Globus pallidus (tissue), 1 donor: Measurements from ENCODE around the gene POLD4.

ENCODE experiments used
- DNase-seq: peaks from one replicate; pipeline ENCODE4 v3.0.0-alpha.2; 2015; ENCODE audit warnings: low spot score

POLD4 gene

DNA sequence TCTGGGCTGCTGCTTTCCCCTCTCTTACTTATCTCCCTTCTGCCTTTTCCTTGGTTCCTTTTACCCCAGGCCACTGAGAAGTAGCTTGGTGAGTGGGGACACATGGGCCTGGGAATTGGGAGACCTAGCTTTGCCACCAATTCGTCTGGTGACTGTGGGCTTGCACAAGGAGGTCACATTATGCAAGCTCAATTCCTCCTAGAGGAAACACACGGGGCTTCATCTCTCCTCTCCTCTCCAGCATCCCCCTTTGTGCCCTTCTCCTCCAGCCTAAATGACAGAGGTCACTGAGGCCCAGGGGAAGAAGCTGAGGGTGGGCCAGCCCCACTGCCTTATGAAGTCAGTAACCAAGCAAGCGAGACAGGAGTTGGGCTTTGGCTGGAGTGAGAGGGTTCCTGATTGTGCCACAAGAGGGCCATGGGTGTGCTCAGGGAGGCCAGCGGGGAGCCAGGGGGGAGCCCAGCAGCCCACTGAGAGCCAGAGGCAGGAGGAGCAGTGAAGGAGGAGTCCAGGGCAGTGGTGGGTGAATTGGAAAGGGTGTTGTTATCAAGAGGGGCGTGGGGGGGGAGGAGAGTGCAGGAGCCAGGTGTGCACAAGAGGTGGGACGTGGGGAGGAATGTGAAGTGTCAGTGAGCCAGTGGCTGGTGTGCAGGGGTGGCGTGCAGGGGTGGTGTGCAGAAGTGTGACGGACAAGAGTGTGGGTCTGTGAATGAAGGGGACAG is 18.0 kb upstream of the POLD4 start:
- DNase-seq, result no peak

DNA sequence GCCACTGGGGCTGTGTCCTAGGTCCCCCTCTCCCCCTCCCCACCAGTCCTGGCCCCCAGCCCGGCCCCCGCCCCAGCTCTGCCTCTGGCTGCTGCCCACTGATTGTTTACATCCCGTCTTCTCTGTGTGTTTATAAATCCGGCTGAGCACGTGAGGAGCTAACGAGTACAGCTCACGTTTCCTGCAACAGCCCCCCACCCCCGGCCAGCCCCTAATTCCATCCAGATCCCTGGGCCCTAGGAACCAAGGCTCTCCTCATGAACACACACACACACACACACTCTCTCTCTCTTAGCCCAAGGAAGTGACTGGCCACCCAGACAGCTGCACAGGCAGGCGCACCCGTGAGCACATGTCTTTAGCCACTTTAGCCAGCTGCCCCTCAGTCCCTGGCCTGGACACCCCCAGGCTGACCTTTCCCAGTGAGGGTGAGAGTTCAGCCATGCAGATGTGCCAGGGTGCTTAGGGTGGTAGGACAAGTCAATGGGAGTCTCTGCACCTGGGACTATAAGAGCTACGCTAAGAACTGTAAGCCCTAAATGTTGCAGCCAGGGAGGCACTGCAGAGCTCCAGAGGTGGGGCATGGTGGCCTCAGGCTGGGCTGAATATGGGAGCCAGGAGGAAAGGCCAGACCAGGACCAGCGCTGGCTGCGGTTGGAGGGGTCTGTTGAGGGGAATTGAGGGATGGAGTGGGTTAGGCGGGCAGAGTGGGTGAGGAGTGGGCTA is 17.2 kb upstream of the POLD4 start:
- no peak for DNase-seq

DNA sequence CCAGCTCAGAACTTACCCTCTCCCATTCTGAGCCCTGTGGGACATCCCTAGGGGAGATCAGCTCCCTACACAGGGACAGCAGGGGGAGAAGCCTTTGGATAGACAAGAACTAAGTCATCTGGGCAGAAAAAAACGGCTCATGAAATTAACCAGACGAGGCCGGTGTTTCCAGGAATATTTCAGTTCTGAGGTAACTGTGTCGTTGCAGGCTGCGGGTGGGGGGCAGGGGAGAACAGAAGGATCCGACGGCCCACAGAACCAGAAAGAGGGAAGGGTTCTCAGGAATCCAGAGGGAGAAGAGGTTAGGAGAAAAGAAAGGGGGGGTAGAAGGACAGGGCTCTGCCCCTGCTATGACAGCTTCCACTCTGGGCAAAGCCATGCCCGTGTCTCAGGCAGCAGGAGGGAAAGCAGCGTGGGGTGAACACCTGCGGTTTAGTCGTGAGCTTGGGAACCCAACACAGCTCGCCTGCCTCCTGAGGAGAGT is 16.5 kb upstream of the POLD4 start:
- no peak for DNase-seq

DNA sequence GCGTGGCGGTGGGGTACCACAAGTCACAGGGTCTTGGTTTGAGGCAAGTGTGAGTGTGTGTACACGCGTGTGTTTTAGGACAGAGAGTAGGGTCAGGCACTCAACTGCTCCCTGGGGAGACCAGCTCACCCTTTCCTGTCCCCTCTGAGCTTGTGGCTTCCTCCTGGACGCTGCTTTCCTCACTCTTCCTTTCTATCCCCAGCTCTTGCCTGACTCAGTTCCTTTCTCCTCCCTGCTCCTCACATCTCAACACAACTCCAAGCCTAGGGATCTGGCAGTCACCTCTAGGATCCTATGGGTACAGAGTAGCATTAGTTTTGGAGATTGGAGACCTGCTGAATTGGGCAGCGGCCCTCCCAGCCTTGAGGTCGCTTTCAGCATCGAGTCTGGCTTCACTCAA is 15.9 kb upstream of the POLD4 start:
- DNase-seq, result no peak

DNA sequence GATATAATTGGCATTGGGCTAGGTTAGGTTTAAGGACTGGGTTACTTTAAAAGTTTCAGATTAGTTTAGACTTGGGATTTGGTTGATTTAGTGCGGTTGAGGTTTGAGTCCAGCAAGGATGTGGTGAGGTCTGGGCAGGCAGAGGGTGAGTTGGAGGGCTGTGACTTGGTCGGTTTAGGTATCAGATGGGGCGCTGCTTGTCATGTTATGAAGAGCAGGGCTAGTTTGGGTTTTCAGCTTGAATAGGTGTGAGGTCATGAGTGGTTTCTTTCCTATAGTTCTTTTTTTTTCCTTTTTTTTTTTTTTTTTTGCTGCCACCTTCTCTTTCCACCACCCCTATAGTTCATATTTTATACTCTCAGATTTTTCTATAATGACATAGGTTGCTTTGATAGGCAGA is 15.3 kb upstream of the POLD4 start:
- no peak for DNase-seq

DNA sequence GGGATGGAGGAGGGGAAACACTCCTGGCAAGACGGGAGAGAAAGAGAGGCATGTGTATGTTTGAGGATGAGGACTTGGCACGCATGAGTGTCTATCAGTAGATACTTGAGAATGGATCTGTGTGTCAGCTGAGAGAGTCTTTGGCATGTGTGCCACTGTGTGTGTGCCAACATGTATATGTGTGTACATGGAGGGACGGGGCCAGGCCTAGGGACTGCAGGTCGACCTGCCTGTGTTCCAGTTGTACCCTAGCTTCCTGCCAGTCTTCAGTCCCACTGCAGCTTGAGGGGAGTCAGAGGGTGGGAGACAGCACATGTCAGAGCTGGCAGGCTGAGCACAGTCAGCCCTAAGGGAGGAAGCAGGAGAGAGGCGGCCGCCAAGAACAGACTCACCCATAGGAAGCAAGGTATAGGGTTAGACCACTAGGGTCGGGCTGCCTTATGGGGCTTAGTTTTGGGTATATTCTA is 14.4 kb upstream of the POLD4 start:
- DNase-seq, result no peak

DNA sequence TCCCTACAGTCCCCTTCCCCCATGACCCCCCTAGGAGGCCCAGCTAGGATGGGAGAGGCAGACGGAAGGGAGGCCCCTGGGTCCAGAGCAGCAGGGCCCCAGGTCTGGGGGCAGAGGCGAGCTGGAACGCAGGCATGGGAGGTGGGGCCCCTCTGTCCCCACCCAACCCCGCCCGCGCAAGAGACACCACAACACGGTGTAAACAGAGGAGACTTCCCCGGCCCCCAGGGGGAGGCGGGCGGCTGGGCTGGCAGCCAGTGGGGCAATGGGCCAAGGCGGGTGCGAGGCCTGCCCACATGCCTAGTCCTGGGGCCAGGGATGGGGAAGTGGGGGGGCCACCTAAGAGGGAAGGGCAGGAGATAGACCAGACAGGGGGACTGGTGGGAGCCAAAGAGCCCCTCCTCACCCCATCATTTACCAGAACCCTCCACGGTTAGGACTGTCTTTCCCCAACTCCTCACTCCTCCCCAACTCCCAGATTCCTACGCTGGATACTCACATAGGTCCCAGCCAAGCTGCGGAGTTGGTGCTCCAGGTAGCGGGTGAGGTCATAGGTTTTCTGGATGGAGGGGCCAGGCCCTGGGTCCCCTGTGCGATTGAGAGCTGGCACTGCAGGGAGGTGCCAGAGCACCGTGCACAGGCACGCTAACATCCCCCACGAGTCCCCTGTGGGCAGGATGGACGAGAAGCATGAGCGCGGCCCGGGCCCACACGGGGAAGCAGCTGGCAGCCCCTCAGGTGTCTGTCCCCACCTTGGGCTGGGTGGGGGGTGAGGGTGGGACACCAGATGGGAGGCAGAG is 13.8 kb upstream of the POLD4 start:
- no peak for DNase-seq

DNA sequence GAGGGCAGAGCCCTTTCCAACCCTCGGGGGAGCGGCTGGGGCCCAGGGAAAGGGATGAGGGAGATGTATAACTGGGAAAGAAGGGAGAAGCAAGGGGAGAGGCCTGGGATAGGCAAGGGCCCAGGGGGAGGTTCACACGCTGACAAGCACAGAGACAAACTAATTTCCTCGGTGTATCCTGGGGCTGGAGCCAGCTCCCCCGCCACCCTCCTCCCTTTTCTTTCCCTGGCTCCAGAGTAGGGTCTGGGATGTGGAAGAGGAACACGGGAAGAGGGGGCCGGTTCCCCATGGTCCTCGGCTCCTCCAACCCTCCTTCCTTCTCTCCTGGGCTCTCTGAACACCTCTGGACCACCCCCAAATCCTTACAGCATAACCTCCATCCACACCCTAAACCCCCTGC is 13.2 kb upstream of the POLD4 start:
- no peak for DNase-seq

DNA sequence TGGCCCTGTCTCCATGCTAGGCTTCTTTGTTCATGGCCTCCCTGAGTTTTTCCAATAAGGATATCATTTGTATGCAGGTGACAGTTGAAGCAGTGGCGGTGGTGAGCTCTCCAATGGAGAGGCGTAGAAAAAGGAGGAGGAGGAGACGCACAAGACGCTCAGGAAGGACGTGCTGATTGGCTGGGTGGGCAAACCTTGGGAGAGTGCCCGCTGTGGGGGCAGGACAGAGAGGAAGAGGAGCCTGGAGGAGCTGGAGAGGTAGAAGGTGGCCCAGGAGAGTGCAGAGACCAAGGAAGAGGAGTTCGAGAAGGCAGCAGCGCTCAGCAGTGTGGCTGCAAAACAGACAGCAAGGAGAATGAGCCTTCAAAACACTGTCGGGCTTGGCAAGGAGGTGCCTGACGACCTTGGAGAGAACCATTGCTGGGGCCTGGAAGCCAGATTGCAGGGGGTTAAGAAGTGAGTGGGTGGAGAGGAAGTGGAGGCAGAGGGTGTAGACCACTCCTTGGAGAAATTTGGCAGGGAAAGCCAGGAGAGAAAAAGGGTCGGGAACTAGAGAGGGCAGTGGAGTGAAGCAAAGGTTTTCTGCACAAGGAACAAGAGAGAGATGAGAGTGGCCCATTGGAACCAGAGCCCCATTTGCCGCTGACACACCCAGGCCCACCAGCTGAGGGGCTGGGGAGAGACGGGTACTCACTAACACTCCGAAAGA is 12.5 kb upstream of the POLD4 start:
- no peak for DNase-seq

DNA sequence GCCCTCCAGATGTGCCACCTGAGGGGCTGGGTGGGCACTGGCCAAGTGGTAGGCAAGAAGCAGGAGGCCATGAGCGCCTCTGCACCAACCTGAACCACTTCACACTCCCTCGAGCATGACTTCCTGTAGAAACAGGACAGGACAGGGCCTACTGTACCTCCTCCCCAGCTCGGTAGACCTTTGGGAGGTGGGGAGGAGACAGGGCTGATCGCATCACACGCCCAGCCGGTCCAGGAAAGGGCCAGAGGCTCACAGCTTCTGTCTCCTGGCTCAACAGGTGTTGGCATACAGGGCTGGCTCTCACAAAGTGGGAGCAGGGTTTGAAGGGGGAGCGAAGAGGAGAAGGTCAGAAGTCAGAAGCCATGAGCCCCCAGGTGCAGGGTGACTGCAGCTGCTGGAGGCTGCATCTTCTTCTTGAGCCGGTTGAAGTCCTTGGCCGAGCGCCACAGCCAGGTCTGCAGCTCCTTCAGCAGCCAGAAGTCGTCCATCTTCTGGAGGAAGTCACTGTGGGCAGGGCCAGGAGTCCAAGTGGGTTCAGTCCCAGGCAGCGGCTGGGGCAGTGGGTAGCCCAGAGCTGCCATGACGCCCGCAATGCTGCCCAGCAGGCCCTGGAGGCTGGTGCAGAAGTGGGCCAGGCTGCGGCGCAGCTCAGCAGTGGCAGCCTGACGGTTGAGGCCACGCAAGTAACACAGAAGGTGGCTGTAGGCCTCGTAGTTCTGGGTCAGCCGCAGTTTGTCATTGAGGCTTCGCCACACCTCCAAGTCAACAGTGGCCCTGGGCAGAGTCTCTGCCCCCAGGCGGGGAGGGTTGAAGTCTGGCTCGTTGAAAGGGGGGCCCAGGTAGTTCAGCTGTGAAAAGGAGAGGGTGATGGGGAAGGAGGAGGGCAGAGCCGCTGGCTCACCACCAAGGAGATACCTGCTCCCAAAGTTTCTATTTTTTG is 11.7 kb upstream of the POLD4 start:
- no peak for DNase-seq

DNA sequence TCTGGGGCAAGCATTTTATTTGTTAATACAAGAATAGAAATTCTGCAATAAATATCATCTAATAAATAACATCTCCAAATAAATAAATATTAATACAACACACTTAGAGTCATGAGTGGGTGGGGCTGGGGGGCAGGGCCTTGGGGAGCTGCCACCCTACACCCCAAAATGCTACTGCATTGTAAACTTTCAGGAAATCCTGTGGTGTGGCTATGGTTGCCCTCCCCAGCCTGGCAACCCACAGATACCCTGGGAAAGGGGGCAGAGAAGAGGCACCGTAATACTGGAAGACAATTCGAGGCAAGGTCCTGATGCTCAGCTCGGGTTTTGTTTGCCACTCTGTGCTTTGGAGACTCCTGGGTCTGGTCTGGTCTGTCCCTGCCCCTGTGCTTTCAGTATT is 10.8 kb upstream of the POLD4 start:
- no peak for DNase-seq

DNA sequence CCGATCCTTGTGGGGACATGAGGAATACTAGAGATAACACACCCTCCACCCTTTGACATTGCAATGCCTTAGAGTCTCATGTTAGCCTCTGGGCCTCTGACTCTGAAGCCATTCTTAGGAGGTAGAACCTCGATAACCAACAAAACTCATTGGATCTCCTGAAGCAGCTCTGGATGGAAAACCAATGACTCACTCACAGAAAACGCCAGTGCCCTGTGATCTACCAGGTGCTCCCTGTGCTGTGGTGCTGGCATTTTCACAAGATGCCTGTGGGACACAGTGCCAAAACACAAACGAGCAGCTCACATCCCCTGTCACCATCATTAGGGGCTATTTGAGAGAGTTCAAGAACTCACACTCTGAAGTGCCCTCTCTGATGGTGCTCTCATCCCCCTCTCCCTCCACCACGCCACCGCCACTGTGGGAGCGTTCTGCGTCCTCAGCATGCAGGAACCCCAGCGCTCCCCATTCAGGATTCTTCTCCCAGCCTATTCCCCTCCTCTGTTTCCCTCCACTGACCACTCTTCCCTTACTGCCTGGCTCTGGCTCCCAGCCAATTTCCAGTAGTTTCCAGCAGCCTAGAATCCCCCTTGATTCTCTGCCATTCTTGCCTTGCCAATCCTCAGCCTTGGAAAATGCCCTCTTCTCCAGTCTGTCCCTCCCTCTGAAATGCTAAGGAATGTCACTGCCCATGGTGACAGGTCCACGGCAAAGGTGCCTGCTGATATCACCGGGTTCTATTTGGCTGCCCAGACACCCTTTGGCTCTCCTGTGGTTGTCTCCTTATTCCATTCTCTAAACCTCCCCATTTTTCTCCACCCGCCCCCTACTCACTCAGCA is 4.7 kb upstream of the POLD4 start:
- DNase-seq, result no peak

DNA sequence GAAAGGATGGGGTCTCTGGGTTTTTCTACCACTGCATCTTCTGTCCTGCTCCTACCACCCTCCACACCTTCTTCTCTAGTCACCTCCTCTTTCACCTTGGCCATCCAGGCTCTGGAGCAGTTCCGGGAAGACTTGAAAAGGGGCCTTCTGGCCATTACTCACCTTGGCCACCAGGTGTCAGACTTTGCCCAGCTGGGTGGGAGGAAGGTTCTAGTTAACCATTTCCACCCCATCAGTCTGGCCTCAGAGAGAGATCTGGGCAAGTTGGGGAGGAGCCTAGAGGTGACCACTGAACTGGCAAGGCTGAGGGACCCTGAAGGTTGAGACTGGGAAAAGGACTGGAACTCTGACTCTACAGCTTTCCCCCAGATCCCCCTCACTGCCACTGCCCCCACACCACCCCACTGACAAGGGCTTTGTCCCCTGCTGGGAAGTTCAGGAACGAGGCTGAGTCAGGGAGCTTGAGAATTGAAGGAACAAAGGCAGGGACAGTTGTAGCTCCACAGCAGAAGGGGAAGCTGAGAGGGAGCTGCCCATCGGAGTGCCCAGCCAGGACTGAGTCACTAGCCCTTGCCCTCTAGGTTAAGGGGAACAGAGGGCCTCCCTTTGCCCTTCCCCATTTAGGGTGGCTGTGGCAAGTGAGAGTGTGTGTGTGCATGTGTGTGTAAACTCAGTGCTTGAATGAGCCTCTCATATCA is 3.7 kb upstream of the POLD4 start:
- no peak for DNase-seq

DNA sequence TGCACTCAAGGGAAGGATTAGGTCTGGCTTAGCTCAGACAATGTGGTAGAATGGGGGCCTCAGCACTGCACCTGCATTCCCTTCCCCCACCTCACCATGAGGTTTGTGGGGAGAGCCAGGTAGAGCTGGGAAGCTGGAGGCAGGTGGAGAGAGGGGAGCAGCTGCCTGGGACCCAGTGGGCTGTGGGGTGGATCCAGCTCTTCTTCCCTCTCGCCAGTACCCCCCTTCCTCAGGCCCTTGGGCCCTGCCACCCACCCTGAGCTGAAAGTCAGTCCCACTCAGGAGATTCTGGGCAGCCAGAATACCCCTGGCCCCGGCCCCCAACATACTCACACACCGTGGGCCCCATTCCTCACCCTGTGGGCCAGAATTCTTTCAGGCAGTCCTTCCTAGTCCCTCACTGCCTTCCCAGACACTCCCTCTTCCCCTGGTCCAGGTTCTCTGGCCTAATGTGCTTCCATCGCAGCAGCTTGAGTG is 3.1 kb upstream of the POLD4 start:
- DNase-seq, result no peak

DNA sequence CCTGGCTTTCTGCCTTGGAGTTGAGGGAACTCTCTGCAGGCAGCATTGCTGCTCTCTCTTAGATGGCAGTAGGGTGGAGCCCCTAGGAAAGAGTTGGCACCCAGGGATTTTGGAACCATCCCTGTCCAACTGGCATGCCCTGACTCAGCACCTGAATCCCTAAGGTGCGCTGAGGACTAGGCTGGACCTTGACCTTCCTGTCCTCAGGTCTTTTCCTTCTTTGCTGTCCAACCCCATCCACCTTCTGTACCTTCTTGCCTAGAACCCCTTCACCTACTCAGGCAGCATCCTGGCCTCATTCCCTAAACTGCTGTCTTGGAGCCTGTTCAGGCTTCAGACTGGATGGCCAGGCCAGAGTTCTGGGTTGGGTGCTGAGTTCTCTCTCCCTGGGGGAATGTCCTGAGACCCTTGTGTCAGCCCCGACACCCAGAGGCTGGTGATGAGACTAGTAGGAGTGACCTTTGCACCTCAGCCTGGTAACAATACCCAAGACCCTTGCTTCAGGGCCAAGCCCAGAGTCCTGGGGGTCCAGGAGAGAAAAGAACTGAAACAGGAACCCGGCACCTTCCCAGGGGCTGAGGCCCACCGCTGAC is 2.5 kb upstream of the POLD4 start:
- DNase-seq, result no peak

DNA sequence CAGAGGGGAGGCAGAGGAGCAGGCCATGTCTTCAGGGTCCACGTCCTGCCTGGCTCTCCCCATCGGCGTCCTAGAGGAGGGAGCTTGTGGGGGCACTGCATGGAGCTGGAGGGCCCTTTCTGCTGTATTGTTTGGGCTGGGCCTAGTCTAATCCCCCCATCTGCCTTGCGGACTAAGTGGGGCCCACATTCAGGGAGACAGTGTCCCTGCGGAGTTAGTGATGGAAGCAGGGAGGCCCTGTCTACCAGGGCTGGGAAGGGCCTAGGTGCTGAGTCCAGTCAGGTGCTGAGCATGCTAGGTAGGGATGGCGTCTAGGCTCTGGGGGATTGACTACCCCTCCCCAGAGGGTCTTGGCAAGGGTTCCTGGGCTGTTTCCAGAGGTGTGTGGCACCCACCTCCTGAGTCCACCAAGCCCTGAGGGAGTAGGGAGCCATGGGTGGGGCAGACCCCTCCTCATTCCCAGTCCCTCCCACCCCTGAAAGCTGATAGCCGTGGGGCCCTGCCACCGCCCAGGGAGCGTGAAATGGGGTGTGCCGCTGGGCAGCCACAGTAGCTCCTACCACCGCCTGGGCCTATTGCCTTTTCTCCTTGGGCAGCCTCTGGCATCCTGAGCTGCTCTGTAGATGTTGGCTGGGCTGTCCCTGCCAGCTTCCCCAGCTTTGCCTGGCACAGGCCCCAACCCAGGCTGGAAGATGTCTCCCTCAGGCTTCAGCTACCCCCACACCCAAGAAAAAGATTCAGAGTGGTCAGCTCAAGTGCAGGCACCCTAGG is 1.9 kb upstream of the POLD4 start:
- no peak for DNase-seq

DNA sequence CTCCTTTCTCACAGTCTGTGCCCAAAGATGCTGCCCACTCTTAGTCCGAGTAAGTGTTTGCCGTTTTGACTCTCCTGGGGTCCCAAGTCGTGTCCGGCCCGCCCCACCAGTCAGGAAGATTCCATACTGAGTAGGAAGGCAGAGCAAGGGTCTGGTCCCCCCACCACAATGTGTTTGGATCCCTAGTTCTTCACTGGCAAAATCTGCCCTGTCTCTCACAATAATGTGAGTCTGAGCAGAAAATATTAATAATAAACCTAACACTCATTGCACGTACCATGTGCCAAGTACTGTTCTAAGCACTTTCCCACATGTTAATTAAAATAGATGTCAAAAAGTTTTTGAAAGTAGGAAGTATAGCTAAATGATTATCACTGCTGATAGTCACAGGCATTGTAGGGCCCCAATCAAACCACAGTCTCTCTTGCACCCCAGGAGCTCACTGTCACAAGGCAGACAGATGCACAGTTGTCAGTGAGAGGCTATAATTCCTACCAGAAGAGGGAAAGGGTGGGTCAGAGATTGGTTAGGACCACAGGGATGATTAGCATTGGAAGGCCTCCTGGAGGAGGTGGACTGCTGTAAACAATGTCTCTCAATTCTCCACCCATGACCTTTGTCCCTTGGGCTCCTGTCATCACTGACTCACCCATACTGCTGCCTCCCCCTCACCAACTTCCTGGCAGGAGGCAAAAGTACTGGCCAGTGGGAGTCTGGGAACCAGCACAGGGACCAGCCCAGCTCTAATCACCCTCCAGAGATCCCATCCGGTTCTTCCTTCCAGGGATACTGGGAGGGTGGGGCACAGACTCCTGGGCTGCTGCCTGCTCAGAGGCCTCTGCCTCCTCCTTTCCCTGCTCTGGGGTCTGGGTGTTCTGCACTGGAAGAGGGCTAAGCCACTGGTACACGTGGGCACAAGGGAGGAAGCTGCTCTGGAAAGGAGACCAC is 1.0 kb upstream of the POLD4 start:
- DNase-seq, result no peak
